HG03457 (cell line): ENCODE measurements around the gene CALHM6.

ENCODE experiments used
- ATAC-seq: cut with Tn5 transposase; IDR thresholded peaks from one replicate; pipeline ENCODE4 v1.9.1; 2021; ENCODE audit warnings: moderate number of reproducible peaks; ENCODE audit not compliant: unreplicated experiment

CALHM6 gene

GRCh38 chr6:116445102-116445501 lies 16.1 kb upstream of the CALHM6 start:
- no peak for ATAC-seq

- ATAC-seq = no peak
Measured at GRCh38 chr6:116446399-116446798, 14.8 kb upstream of the CALHM6 start.

GRCh38 chr6:116447052-116447451 lies 14.1 kb upstream of the CALHM6 start:
- no peak for ATAC-seq

- no peak for ATAC-seq
Measured at GRCh38 chr6:116447496-116448011, 13.6 kb upstream of the CALHM6 start.

GRCh38 chr6:116449565-116449964 lies 11.6 kb upstream of the CALHM6 start:
- ATAC-seq = no peak

GRCh38 chr6:116450185-116450710 lies 10.9 kb upstream of the CALHM6 start:
- ATAC-seq = no peak

GRCh38 chr6:116450769-116451740 lies 10.1 kb upstream of the CALHM6 start:
- peak; percentile 73 for ATAC-seq

- no peak for ATAC-seq
Measured at GRCh38 chr6:116451916-116452315, 9.3 kb upstream of the CALHM6 start.

GRCh38 chr6:116452531-116452930 lies 8.6 kb upstream of the CALHM6 start:
- ATAC-seq = no peak

GRCh38 chr6:116456106-116456505 lies 5.1 kb upstream of the CALHM6 start:
- no peak for ATAC-seq

GRCh38 chr6:116456927-116457326 lies 4.2 kb upstream of the CALHM6 start:
- no peak for ATAC-seq

- ATAC-seq = no peak
Measured at GRCh38 chr6:116458264-116458663, 2.9 kb upstream of the CALHM6 start.

- no peak for ATAC-seq
Measured at GRCh38 chr6:116459927-116460326, 1.2 kb upstream of the CALHM6 start.

GRCh38 chr6:116461932-116462885 lies 1.0 kb downstream of the CALHM6 start:
- peak; percentile 67 for ATAC-seq

- ATAC-seq = no peak
Measured at GRCh38 chr6:116463301-116463700, 2.1 kb downstream of the CALHM6 start.

- no peak for ATAC-seq
Measured at GRCh38 chr6:116465246-116465645, 4.1 kb downstream of the CALHM6 start.

GRCh38 chr6:116467096-116467495 lies 5.9 kb downstream of the CALHM6 start:
- no peak for ATAC-seq

- no peak for ATAC-seq
Measured at GRCh38 chr6:116467514-116467913, 6.3 kb downstream of the CALHM6 start.

- no peak for ATAC-seq
Measured at GRCh38 chr6:116468293-116468692, 7.1 kb downstream of the CALHM6 start.

GRCh38 chr6:116471531-116471930 lies 10.4 kb downstream of the CALHM6 start:
- no peak for ATAC-seq

GRCh38 chr6:116472706-116473105 lies 11.5 kb downstream of the CALHM6 start:
- no peak for ATAC-seq
